GM19239 (cell line): Measurements from ENCODE around the gene PIRT.
"Not testable (repeated sequence)": the region's sequence is repeated elsewhere in the genome, so short reads cannot be mapped to it uniquely, and the experiment has no call there.

Experiments
- DNase-seq: peaks from one replicate; pipeline ENCODE4 v3.0.0; 2011; ENCODE audit warnings: low spot score; ENCODE audit not compliant: insufficient read length
- FAIRE-seq: peaks from 2 replicates; lab custom pipeline; 2011; peaks lifted over from hg19 to GRCh38; lab: Jason Lieb, UNC

Gene PIRT

DNA sequence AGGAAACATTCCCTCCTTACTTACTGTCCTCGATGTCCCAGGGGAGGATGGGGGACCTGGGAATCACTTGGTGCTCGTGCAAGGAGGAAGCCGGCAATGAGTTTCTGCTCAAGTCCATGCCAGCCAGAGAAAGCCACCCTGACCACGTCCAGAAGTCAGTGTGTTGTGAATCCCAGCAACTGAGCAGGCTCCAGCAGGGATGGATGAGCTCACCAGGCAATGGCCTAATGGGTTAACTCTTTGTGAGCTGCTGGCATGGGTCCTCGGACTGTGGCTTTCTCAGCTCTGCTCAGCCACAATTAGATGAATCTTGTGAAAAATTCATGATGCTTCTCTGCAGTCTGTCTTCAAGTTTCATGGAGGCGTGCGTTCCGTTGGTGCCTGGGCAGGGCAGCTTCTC is at the start of gene PIRT:
Gene PIRT (minus strand): TSS at position 167 of the 400 bp plus-strand sequence. CDS start 12,442 bp downstream, outside the sequence.
- FAIRE-seq = no peak

DNA sequence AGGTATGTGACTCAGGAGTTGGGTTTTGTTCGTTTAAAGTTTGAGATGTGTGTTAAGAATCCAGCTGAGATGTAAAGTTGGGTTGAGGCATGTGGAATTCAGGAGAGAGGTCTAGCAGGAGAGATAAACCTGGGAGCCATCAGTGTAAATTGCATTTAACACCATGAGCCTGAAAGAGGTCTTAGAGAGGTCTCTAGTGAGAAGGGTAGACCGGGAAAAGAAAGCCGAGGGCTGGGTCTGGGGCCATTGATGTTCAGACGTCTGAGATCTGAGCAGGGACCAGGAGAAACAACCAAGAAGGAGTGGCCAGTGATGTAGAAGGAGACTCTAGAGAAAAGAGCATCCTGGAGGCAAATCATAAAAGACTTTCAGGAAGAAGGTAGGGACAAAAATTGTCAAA is 44.1 kb upstream of the PIRT start:
- no peak for DNase-seq
- no peak for FAIRE-seq

More for the DNA sequence above, at the start of gene PIRT:
- no peak for DNase-seq

DNA sequence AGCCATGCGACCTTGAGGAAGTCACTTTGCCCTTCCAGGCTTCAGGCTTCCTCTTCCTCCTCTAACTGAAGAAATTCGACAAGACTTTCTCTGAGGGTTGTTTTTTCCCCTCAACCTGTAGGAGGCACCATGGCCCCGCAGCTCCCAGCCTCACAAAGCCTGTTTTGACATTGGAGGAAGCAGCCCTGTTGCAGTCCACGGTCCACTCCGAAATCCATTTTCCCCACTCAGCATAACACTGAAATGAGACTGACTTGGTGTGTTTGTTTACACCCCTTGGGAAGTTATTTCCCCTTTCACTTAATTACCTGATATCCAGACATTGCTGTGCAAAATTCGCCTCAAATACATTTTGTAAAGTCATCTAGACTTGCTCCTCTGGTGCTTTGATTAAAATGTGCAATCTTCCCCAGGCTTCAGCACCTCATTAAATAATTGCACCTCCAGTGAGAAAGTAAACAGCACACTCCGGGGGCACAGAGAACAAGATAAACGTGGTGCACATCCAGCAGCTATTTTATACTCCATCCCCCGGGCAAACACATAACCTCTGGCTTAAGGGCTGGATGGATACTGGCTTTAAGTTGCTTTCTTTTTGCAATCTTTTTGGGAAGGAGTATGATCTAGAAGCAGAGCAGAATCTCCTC is 41.4 kb upstream of the PIRT start:
- FAIRE-seq = no peak
- no peak for DNase-seq

DNA sequence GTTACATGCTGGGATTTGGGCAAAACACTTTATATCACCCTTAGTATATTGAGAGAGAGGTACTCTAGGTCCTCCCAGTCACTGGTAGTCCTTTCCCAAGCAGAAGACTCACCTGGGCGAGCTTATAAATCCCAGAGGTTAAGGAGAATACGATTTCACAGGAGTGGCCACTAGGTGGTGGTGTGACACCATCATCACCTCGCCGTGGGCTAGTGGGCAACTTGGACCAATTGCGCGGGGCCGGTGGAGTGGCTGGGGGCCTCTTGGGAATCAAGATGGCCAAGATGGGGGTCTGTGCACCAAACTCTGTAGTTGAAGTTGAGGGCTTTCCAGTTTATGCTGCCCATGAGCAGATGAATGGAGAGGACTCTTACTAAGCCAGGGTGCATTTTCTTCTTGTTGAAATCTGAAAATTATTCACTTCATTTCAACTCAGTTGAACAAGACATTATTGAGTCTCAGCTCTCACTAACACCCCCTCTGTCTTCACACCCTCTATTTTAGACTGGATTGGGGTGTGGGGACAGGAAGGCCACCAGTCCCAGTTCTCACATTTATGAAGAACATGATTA is 38.2 kb upstream of the PIRT start:
- FAIRE-seq (peak; percentile 8), DNase-seq (peak; percentile 28)

DNA sequence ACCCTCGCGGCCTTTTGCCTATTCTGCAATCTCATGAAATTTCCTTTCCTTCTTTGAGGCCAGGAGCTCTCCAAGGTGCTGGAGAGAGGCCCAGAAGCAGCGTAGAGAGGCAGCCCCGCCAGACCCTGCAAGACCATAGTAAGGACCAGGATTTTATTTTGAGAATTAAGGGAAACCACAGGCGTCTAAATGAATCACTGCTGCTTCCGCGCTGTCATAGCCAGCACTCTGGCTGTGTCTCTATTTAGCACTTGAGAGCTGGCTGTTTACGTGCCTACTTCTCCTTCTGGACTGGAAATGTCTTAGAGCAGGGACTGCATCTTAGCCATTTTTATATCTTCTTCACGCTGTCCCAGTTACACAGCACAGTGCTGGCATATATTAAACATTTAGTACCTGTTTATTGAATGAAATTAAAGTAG is 37.6 kb upstream of the PIRT start:
- FAIRE-seq (no peak), DNase-seq (no peak)

DNA sequence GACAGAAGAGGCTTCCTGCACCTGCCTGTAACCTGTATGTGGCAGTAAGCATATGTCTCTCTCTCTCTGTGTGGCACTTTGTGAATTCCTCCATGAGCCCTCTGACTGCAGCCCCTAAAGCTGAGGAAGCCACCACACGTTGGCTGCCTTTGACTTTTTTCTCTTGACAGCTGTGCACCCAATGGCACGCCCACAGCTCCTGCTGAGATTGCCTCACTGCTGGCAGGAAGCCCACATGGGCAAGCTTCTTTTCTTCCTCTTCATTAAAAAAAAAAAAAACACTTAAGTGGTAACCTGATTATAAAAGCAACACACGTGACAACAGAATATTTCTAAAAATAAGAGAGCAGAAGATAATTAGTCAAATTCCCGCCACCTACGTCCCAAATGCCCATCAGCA is 34.0 kb upstream of the PIRT start:
- DNase-seq (no peak), FAIRE-seq (no peak)

DNA sequence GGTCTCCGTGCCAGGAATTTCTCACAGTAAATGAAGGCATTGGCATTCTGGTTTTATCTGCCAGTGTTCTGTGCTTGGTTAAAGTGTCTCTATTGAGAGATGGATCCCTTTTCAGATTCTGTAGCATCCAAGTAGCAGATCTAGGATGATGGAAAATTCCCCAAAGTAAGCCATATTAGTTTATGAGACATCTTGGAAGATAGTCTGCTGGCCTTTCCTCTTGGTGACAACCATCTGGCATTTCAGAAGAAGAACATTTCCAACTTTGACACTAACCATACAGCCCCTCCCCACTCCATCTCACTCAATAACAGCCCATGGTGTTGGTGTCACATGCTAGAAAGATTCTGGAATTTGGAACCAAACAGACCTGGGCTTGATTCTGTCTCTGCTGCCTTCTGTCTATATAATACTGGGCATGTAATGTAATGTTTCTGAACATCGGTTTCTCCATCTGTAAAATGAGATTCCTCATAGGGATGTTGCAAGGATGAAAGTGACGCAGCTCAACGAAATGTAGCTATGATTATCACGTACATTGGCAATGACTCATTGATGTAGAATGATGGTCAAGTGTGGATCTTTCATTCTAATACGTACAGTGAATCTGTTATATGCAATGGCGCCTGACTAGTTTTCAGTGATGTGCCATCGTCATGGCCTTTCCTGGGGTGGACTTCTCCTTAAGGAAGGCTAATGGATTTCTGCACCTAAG is 32.6 kb upstream of the PIRT start:
- DNase-seq (no peak), FAIRE-seq (no peak)

DNA sequence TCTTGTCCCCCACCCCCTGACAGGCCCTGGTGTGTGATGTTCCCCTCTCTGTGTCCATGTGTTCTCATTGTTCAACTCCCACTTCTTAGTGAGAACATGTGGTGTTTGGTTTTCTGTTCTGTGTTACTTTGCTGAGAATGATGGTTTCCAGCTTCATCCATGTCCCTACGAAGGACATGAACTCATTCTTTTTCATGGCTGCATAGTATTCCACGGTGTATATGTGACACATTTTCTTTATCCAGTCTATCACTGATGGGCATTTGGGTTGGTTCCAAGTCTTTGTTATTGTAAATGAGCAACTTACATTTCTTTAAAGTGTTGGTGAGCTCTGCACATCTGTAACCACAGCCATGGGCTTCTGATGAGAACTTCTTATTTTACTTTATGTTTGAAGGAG is 30.9 kb upstream of the PIRT start:
- not testable (repeated sequence) for FAIRE-seq, DNase-seq

DNA sequence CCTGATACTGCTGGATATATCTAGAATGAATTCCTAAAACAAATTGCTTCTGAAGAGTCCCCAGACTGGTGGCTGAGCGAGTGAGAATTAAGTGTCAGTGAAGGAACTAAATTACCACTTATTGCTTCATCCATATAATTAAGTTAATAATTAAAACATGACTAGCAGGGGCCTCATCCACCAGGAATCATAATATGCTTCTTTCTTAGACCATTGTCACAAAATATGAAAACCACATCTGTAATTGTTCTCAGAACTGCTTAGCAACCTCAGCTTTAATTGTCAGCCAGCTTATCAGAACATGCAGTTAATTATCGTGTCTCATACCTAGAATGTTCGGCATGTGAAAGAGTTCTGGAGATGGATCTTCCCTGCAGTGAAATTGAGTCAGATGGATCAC is 21.2 kb upstream of the PIRT start:
- no peak for FAIRE-seq

DNA sequence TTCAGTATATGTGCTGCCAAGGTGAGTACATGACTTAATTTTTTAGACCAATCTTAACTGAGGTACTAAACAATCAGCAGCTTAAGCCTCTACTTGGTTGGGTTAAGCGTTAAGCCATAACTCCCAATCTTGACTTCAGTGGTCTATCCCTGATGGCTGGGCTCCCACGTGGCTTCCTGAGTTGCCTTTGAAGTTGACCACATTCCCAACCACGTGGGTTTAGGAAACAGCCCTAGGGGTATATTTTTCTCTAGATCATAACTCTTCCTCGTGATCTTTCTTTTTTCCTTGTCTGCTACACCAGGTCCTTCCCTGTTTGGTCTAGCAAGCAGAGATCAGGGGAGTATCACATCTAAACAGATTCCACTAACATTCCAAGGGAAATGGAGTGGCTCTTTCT is 20.1 kb upstream of the PIRT start:
- no peak for DNase-seq
- FAIRE-seq = no peak

More for the DNA sequence above, 21.2 kb upstream of the PIRT start:
- no peak for DNase-seq

DNA sequence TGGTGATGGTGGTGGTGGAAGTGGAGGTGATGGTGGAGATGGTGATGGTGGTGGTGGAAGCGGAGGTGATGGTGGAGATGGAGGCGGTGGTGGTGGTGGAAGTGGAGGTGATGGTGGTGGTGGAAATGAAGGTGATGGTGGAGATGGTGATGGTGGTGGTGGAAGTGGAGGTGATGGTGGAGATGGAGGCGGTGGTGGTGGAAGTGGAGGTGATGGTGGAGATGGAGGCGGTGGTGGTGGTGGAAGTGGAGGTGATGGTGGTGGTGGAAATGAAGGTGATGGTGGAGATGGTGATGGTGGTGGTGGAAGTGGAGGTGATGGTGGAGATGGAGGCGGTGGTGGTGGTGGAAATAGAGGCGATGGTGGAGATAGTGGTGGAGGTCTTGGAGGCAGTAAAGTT is 8.7 kb upstream of the PIRT start:
- DNase-seq, FAIRE-seq: not testable (repeated sequence)

DNA sequence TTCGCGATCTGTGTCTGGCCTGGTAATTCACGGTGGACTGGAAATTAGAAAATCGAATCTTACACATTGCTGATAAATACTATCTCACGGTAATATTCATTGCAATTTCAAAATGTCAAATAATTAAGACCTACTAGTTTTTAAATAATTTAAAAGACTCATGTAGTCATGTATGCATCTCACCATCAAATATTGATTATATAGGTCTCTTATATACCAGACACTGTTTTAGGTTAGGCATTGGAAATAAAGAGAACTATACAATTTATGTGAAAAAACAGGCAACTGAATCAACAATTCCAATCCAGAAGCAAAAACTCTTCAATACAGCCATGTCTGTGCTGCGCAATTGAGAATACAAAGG is 7.5 kb upstream of the PIRT start:
- FAIRE-seq = peak; percentile 66
- no peak for DNase-seq

DNA sequence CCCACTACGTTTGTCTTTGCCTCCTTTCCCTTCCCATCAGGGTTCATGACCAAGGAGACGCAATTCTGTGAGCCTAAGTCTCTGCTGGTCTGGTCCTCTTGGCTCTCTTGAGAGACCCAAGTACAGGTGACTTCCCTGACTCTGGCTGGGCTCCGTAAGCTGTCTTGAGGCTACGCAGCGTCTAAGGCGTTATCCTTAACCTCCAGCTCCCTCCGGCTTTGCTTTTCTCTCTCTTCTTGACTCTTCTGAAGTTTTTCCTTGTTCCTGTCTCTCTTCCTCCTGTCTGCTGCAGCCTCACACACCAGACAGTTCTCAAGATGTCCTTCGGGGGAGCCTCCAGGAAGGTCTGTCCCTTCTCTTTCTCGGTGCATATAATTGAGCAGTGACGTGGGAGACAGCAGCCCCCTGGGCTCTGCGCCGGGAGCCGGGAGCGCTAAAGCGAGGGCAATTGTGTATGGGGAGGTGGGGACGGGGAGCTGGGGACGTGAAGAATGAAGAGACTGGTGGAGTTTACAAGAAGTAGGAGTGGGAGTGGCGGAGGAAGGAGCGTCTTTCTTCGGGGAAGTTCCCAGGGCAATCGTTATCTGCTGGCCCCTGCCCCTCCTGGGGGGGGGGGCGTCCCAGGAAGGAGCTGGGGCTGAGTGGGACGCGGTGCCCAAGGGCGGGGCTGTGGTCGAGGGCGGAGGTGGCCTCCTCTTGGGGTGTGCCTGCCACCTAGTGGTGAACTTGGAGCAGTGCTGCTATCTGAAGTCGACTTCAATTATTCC is 6.9 kb upstream of the PIRT start:
- DNase-seq = peak; percentile 75
- no peak for FAIRE-seq

DNA sequence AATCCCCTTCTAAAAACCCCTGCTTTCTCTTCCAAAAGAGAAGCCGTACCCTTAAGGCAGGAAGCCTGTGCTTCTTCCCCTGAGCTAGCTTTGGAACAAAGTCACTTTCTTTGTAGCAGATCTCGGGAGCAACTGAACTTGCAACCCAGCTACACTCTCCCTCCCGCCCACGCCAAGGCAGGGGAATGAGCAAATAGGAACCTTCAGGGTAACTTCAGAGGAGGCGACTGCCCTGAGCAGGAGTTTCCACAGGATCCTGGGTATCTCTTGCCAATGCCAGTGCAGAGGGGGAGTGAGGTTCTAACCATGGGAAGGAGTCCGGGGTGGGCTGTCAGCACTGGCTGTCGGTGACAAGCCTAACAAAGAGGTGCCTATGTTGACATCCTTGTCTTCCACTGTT is 5.9 kb upstream of the PIRT start:
- FAIRE-seq = no peak
- DNase-seq = no peak

DNA sequence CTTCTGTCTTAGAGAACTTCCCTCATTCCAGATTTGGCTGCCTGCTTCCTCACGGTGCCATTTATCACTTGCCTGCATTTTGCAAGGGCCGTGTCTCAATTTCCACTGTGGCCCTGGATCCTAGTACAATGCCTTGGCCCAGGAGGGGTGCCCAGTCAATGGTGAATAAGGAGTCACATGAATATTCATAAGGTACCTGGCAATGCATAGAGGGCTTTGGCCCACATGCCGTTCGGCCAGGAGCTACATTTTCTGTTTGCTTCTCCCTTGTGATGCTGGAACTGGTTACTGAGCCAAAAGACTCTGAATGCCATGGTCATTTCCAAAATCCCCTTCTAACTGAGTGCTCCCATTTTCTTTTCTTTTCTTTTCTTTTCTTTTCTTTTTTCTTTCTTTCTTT is 4.8 kb upstream of the PIRT start:
- no peak for DNase-seq
- FAIRE-seq = no peak

DNA sequence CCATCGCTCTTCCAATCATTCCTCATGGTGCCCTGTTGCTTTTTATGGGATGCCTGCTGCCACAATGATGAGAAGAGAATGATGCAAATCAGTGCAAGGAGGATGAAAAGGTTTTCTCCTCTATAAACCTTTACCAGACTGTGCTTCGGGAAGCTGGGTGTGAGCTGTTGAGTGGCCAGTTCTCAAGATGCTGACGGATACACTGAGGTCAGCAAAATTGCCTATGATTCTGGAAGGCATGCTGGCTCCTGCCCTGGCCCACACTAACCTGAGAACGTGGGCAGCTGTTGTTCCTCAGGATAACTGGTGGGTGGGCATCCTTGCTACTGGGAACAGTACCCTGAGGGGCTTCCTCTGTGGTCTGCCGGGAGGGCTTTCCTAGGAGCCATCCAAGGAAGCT is 795 bp upstream of the PIRT start:
- no peak for FAIRE-seq

DNA sequence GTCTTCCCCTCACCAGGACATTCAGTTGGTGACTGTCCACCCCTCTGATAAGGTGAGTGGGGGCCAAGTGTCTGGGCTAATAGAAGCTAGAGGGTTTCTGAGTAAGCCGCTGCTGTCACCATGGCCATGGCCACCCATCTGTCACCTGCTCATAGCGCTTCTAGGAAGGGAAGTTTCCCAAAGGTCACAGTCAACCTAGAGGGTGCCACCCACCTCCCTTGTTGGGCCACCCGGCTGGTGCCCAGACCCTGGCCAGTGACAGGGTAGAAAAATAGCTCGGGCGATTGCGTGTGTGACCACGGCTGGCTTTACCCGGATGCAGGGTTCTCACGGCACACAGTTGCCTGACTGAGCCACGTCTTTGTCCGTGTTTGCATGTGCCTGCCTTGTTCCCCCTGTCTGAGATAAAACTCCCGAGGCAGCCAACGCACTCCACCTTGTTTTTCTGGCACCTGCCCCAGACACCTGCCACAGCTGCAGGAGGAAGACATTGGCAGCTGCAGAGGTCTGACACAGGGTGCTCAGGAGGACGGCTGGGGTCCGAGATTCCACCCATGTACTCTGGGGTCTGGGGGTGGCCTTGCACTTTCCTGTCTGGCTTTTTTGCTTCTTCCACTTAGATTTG is 809 bp downstream of the PIRT start:
- DNase-seq (no peak), FAIRE-seq (no peak)

More for the DNA sequence above, 795 bp upstream of the PIRT start:
- no peak for DNase-seq

DNA sequence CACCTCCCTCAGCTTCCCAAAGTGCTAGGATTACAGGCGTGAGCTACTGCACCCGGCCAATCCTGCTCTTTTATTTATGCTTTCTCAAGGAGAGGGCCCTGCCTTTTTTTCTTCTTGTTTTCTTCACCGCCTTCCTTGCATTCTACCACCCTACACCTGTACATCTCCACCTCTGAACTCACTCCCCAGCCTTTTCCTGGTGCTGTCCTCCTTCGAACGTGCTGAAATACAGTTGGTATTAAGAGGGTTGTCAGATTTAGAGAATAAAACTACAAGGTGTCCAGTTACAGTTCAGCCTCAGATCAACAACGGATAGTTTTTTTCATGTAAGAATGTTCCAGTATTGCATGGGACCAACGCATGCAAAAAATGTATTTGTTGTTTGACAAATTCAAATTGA is 1.7 kb downstream of the PIRT start:
- FAIRE-seq = no peak
- no peak for DNase-seq

DNA sequence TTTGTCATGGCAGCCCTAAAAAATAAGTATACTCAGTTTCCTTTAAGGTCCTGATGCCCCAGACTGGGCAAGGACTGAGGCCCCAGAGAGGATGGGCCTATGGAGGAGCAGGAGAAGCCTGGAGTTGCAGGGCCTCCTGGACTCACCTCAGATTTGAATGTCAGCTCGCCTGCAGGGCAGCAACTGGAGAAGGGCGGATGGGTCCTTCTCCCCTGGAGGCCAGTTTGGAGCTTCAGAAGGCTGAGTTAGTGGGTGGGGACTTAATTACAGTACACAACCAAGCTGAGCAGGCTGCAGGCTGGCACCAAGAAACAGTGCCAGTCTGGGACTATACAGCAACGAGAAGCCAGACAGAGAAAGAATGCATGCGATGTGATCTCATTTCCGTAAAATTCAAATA is 6.2 kb downstream of the PIRT start:
- no peak for DNase-seq
- no peak for FAIRE-seq

DNA sequence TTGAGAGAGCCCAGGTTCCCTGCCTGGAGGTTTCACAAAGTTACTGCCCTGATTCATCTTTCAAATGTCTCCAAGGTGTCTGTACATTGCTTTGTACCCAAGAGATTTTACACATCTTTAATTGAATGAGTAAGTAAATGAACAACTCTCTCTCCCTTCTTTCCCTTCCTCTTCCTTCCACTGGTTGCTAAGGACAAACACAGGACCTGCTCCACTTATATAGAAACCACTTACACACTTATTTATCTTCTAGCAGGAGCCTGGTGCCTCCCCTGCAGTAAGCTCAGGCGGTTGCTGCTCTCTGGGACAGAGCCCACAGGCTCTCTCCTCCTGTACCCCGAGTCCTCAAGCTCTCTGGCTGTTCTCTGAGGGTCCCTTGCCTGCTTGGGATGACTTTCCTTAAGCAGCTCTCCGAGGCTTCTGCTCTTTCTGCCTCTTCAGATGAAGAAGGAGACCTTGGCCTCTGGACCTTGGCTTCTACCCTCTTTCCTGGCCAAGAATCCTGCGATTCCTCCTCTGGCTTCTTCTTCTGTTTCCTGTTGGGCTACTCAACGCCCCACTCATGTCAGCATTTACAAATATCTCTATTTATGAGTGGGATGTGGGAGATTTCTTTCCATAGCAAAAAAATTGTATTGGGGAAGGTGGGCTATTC is 9.9 kb downstream of the PIRT start:
- FAIRE-seq (no peak), DNase-seq (no peak)
